Skeletal muscle tissue (tissue), 4 donors: ENCODE results near the gene TRAPPC10. TPM values are rescaled to one million over a fixed set of nuclear protein-coding genes. Genes with fewer than 3 reads are reported as not detected.

Experiments used
- H3K27ac ChIP-seq: one replicate; pipeline ENCODE4 v1.7.0; 2013; ENCODE audit warnings: mild to moderate bottlenecking, low read depth, low read length, inconsistent platforms
- H3K27me3 ChIP-seq, 3 donors: one replicate each; pipeline ENCODE4 v1.7.0; 2013; ENCODE audit warnings: low read length in 3 of 3; ENCODE audit not compliant: control insufficient read depth in 3 of 3, insufficient read depth in 3 of 3
- H3K36me3 ChIP-seq, 3 donors: one replicate each; pipeline ENCODE4 v1.7.0; 2013; ENCODE audit warnings: low read length in 3 of 3; ENCODE audit not compliant: control insufficient read depth in 3 of 3, insufficient read depth in 3 of 3
- H3K4me1 ChIP-seq, 3 donors: one replicate each; pipeline ENCODE4 v1.7.0; 2013; ENCODE audit warnings: low read length in 3 of 3, mild to moderate bottlenecking in 3 of 3; ENCODE audit not compliant: control insufficient read depth in 3 of 3, insufficient read depth in 3 of 3
- H3K4me3 ChIP-seq, 3 donors: one replicate each; pipeline ENCODE4 v1.7.0; 2013; ENCODE audit warnings: low read length in 3 of 3
- H3K9ac ChIP-seq, 3 donors: one replicate each; pipeline ENCODE4 v1.7.0; 2013; ENCODE audit warnings: low read length in 3 of 3, mild to moderate bottlenecking in 3 of 3, moderate library complexity in 2 of 3, low read depth in 1 of 3
- H3K9me3 ChIP-seq, 3 donors: one replicate each; pipeline ENCODE4 v1.7.0; 2013; ENCODE audit warnings: low read length in 3 of 3; ENCODE audit not compliant: control insufficient read depth in 3 of 3
- total RNA-seq: library from RNA; depleted of rRNA; stranded (reverse); fragments of >200 nt; gene quantifications from one replicate; pipeline ENCODE4 v1.2.3, GENCODE V29; 2014
- donor health status: Osteomylitis.

Gene TRAPPC10
- total RNA-seq, 1 donor from 2014 or later, result 7.3 TPM

- Histone ChIP-seq H3K9ac (no peak overlapping the region), H3K27me3 (peaks cover 0 to 9% (median 4%) of the 10 kb centered on the region in 3 donors), H3K9me3 (no peaks in the 10 kb centered on the region), H3K4me3 (no peak overlapping the region), H3K36me3 (no peaks in the 10 kb centered on the region), H3K27ac (no peak overlapping the region), H3K4me1 (no peaks in the 10 kb centered on the region)
Measured at GRCh38 chr21:44000360-44000759, 11.7 kb upstream of the TRAPPC10 start.

- Histone ChIP-seq H3K27ac (no peak overlapping the region), H3K36me3 (no peaks in the 10 kb centered on the region), H3K4me3 (no peak overlapping the region), H3K4me1 (no peaks in the 10 kb centered on the region), H3K9ac (no peak overlapping the region), H3K27me3 (peaks cover 0 to 4% (median 3%) of the 10 kb centered on the region in 3 donors), H3K9me3 (no peaks in the 10 kb centered on the region)
Measured at GRCh38 chr21:44002511-44002910, 9.6 kb upstream of the TRAPPC10 start.

- H3K27ac ChIP-seq, result no peak overlapping the region
- no peaks in the 10 kb centered on the region for H3K36me3 ChIP-seq
- H3K9me3 ChIP-seq, result no peaks in the 10 kb centered on the region
- no peak overlapping the region for H3K9ac ChIP-seq
- no peak overlapping the region for H3K4me3 ChIP-seq
- peaks cover 0 to 4% (median 3%) of the 10 kb centered on the region in 3 donors for H3K27me3 ChIP-seq
- no peaks in the 10 kb centered on the region for H3K4me1 ChIP-seq
Measured at GRCh38 chr21:44003307-44003966, 8.7 kb upstream of the TRAPPC10 start.

- Histone ChIP-seq H3K27me3 (peaks cover 0 to 3% (median 0%) of the 10 kb centered on the region in 3 donors), H3K27ac (no peak overlapping the region), H3K4me3 (no peak overlapping the region), H3K9me3 (no peaks in the 10 kb centered on the region), H3K9ac (no peak overlapping the region), H3K36me3 (no peaks in the 10 kb centered on the region), H3K4me1 (no peaks in the 10 kb centered on the region)
Measured at GRCh38 chr21:44005071-44005470, 7.0 kb upstream of the TRAPPC10 start.

- no peaks in the 10 kb centered on the region for H3K36me3 ChIP-seq
- no peaks in the 10 kb centered on the region for H3K4me1 ChIP-seq
- no peaks in the 10 kb centered on the region for H3K27me3 ChIP-seq
- H3K9me3 ChIP-seq, result no peaks in the 10 kb centered on the region
- no peak overlapping the region for H3K9ac ChIP-seq
- peak overlapping the region; percentile 72 for H3K27ac ChIP-seq
- H3K4me3 ChIP-seq, result no peak overlapping the region
Measured at GRCh38 chr21:44005593-44005992, 6.5 kb upstream of the TRAPPC10 start.

- peak overlapping the region; percentile 72 for H3K27ac ChIP-seq
- peaks cover 0 to 3% (median 2%) of the 10 kb centered on the region in 3 donors for H3K4me1 ChIP-seq
- H3K9me3 ChIP-seq, result no peaks in the 10 kb centered on the region
- H3K36me3 ChIP-seq, result no peaks in the 10 kb centered on the region
- H3K9ac ChIP-seq, result no peak overlapping the region
- no peak overlapping the region for H3K4me3 ChIP-seq
- no peaks in the 10 kb centered on the region for H3K27me3 ChIP-seq
Measured at GRCh38 chr21:44006017-44006619, 6.0 kb upstream of the TRAPPC10 start.

GRCh38 chr21:44006656-44007055 lies 5.5 kb upstream of the TRAPPC10 start:
- Histone ChIP-seq H3K4me1 (peaks cover 0 to 5% (median 3%) of the 10 kb centered on the region in 3 donors), H3K27ac (no peak overlapping the region), H3K36me3 (no peaks in the 10 kb centered on the region), H3K27me3 (no peaks in the 10 kb centered on the region), H3K9ac (peak overlapping the region in 1 of 3 donors; percentile 51), H3K9me3 (no peaks in the 10 kb centered on the region), H3K4me3 (no peak overlapping the region)

- no peak overlapping the region for H3K27ac ChIP-seq
Measured at GRCh38 chr21:44010429-44010828, 1.7 kb upstream of the TRAPPC10 start.

GRCh38 chr21:44011123-44011522 lies 986 bp upstream of the TRAPPC10 start:
- Histone ChIP-seq H3K4me1 (peaks cover 18 to 23% (median 21%) of the 10 kb centered on the region in 3 donors), H3K9ac (peak overlapping the region in 1 of 3 donors; percentile 40), H3K27me3 (no peaks in the 10 kb centered on the region), H3K4me3 (peak overlapping the region in 2 of 3 donors; percentile 83 to 85), H3K27ac (peak overlapping the region; percentile 88), H3K9me3 (no peaks in the 10 kb centered on the region), H3K36me3 (no peaks in the 10 kb centered on the region)

More at GRCh38 chr21:44010429-44010828, 1.7 kb upstream of the TRAPPC10 start:
- Histone ChIP-seq H3K4me3 (no peak overlapping the region), H3K9me3 (no peaks in the 10 kb centered on the region), H3K9ac (no peak overlapping the region), H3K4me1 (peaks cover 13 to 23% (median 17%) of the 10 kb centered on the region in 3 donors), H3K27me3 (no peaks in the 10 kb centered on the region), H3K36me3 (no peaks in the 10 kb centered on the region)
